Measurements from ENCODE around the gene KRTAP10-12.

DNA sequence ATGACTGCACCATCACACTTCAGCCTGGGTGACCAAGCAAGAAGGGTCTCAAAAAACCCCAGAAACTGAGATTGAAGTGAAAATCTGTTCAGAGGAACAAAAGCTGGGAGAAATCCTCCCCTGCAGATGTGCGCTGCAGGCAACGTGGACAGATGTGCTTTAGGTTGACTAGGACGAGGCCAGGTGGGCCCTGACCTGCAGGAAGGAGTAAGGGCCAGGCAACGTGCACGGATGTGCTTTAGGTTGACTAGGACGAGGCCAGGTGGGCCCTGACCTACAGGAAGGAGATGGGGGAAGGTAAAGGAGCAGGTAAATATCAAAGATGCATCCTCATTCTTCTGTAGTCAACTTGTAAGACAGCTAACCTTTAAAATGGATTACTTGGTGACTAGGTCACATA, 12.5 kb upstream of the KRTAP10-12 start:
- TF ChIP-seq POLR2AphosphoS5 (IDR thresholded peaks at IDR 0.05) = no peak
- TF ChIP-seq POLR2A (IDR thresholded peaks at IDR 0.05; ENCODE audit: low read depth) = no peak
- TF ChIP-seq CTCF (IDR thresholded peaks at IDR 0.05) = no peak
